ENCODE data around the gene HSDL2.
A peak's percentile ranks its signal among the peaks of the same experiment; 100 is the strongest.

Gene HSDL2

DNA sequence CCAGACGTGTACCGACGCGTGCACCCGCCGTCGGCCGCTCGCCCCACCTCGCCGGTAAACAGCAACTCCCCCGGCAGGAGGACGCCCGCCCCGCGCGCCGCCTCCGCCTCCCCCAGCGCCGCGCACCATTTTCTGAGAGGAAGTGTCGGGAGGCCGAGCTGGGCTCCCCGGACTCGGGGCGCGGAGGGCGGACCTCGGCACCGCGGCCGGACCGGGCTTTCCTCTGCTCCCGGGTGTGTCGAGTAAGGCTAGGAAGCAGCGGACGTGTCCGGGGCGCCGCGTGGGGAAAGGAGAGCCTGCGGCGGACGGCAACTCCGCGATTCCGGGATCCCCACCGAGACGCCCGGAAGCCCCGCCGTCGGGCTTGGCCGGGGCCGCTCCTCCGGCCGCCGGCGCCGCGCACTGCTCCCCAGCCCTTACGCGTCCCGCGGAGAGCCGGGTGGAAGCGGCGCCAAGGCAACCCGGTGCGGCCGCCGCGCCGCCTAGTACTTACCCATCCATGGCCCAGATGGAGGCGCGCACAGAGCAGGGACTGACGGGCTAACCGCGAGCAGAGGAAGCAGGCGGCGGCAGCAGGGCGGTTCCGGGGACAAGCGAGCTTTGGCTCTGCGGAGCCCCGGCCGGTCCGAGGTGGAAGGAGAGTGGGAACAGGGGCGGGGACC is 46.8 kb upstream of the HSDL2 start, which contains the start of gene PTBP3:
Gene PTBP3 (minus strand): TSS at position 643 of the 662 bp plus-strand sequence. CDS start 35,754 bp downstream, outside the sequence.
- no peak for TF ChIP-seq CEBPB (IDR thresholded peaks at IDR 0.05)
- no peak; the same call in 1 of the 2 replicates for TF ChIP-seq RAD21 (IDR thresholded peaks at IDR 0.05; ENCODE audit: low read depth)
- TF ChIP-seq, protein P1, sequence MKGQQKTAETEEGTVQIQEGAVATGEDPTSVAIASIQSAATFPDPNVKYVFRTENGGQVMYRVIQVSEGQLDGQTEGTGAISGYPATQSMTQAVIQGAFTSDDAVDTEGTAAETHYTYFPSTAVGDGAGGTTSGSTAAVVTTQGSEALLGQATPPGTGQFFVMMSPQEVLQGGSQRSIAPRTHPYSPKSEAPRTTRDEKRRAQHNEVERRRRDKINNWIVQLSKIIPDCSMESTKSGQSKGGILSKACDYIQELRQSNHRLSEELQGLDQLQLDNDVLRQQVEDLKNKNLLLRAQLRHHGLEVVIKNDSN (IDR thresholded peaks at IDR 0.05), result 0 out of 2 replicates have a peak, but pooled peaks have one; percentile 6
- 0 out of 2 replicates have a peak, but pooled peaks have one; percentile 17 for TF ChIP-seq EP300 (IDR thresholded peaks at IDR 0.05; ENCODE audit: borderline replicate concordance)
- TF ChIP-seq EGR1 (IDR thresholded peaks at IDR 0.05), result peak; percentile 81
- TF ChIP-seq TAF1 (IDR thresholded peaks at IDR 0.05; ENCODE audit: low read depth), result peak; percentile 56; the same call in 1 of the 2 replicates
- TF ChIP-seq NFIC (IDR thresholded peaks at IDR 0.05), result no peak
- TF ChIP-seq TCF12 (IDR thresholded peaks at IDR 0.05; ENCODE audit: low read depth), result no peak
- TF ChIP-seq FOXM1 (IDR thresholded peaks at IDR 0.05; ENCODE audit: borderline replicate concordance, low read depth), result no peak
- TF ChIP-seq YY1 (IDR thresholded peaks at IDR 0.05; ENCODE audit: low read depth), result peak; percentile 82
- TF ChIP-seq, protein P2, sequence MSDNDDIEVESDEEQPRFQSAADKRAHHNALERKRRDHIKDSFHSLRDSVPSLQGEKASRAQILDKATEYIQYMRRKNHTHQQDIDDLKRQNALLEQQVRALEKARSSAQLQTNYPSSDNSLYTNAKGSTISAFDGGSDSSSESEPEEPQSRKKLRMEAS (IDR thresholded peaks at IDR 0.05), result peak; percentile 68
- no peak; the same call in 1 of the 2 replicates for TF ChIP-seq ZBTB7A (IDR thresholded peaks at IDR 0.05; ENCODE audit: low read depth)
- TF ChIP-seq, protein P3, sequence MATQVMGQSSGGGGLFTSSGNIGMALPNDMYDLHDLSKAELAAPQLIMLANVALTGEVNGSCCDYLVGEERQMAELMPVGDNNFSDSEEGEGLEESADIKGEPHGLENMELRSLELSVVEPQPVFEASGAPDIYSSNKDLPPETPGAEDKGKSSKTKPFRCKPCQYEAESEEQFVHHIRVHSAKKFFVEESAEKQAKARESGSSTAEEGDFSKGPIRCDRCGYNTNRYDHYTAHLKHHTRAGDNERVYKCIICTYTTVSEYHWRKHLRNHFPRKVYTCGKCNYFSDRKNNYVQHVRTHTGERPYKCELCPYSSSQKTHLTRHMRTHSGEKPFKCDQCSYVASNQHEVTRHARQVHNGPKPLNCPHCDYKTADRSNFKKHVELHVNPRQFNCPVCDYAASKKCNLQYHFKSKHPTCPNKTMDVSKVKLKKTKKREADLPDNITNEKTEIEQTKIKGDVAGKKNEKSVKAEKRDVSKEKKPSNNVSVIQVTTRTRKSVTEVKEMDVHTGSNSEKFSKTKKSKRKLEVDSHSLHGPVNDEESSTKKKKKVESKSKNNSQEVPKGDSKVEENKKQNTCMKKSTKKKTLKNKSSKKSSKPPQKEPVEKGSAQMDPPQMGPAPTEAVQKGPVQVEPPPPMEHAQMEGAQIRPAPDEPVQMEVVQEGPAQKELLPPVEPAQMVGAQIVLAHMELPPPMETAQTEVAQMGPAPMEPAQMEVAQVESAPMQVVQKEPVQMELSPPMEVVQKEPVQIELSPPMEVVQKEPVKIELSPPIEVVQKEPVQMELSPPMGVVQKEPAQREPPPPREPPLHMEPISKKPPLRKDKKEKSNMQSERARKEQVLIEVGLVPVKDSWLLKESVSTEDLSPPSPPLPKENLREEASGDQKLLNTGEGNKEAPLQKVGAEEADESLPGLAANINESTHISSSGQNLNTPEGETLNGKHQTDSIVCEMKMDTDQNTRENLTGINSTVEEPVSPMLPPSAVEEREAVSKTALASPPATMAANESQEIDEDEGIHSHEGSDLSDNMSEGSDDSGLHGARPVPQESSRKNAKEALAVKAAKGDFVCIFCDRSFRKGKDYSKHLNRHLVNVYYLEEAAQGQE (IDR thresholded peaks at IDR 0.05; ENCODE audit: low read depth), result no peak
- 0 out of 2 replicates have a peak, but pooled peaks have one; percentile 27 for TF ChIP-seq CREB1 (IDR thresholded peaks at IDR 0.05; ENCODE audit: low read depth)
- no peak for TF ChIP-seq TEAD4 (IDR thresholded peaks at IDR 0.05)

DNA sequence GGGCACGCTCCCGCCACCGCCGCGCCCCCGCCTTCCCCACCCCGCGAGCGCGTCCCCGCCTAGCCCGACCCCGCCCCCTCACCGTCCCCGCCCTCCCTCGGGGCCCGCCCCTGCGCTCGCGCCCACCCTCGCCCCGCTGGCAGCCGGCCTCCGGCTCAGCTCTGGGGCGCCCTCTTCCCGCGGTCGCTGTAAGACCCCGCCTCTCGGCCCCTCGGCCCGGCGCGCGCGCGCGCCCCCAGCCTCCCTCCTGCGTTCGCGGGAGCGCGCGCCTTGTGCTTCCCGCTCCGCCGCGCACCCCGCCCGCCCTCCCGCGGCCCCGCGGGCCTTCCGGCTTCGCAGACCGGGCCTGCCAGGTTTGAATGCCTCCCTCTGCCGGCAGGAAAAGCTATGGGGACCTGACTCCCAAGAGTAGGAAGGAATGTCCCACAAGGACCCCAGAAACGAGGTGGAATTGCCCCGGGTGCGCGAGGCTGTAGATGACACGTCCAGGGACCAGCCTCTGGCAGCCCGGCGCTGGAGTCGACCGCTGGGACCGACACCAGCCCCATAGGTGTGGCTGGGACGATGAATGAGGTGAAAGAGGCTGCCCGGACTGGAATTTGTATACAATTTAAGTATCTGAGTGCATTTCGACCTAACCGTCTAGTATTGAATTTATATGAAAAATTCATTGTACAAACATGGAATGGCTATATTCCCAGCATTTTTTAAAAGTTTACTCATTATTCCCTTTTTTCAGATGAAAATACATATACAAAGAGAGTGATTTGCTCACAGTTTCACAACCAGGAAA is 46.1 kb upstream of the HSDL2 start:
- TF ChIP-seq RAD21 (IDR thresholded peaks at IDR 0.05; ENCODE audit: low read depth), result peak; percentile 40; the same call in 1 of the 2 replicates
- TF ChIP-seq TAF1 (IDR thresholded peaks at IDR 0.05; ENCODE audit: low read depth), result no peak
- TF ChIP-seq CEBPB (IDR thresholded peaks at IDR 0.05), result 0 out of 2 replicates have a peak, but pooled peaks have one; percentile 8
- TF ChIP-seq, protein P1 (IDR thresholded peaks at IDR 0.05), result no peak

- TF ChIP-seq TEAD4 (IDR thresholded peaks at IDR 0.05) (no peak), FOXM1 (IDR thresholded peaks at IDR 0.05; ENCODE audit: borderline replicate concordance, low read depth) (no peak), EGR1 (IDR thresholded peaks at IDR 0.05) (no peak), ZBTB7A (IDR thresholded peaks at IDR 0.05; ENCODE audit: low read depth) (no peak), RAD21 (IDR thresholded peaks at IDR 0.05; ENCODE audit: low read depth) (no peak), TCF12 (IDR thresholded peaks at IDR 0.05; ENCODE audit: low read depth) (no peak), CREB1 (IDR thresholded peaks at IDR 0.05; ENCODE audit: low read depth) (no peak), YY1 (IDR thresholded peaks at IDR 0.05; ENCODE audit: low read depth) (no peak), NFIC (IDR thresholded peaks at IDR 0.05) (no peak), TAF1 (IDR thresholded peaks at IDR 0.05; ENCODE audit: low read depth) (no peak)
- TF ChIP-seq, protein P2 (IDR thresholded peaks at IDR 0.05), result no peak
- TF ChIP-seq, protein P3 (IDR thresholded peaks at IDR 0.05; ENCODE audit: low read depth), result no peak
- TF ChIP-seq, protein P1 (IDR thresholded peaks at IDR 0.05), result no peak
These were observed 45.5 kb upstream of the HSDL2 start for GRCh38 chr9:112334432-112334841.

DNA sequence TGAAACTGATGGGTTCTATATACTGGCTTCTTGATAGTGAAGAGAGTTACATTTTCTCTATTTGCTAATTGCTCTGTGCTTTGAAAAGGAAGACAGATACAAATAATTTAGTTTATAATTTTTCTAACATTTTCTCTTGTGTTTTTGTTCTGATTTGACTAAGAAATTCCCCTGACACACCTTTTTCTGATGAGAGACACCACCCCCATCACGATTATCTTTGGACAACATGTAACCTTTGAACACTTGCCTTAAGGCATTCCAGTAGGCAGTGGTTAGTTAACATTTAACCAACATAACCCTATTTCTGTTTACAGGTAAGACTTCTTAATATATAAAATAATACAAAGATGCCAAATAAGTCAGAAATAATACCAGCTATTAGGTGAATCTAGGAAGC is 42.4 kb upstream of the HSDL2 start:
- TF ChIP-seq RAD21 (IDR thresholded peaks at IDR 0.05; ENCODE audit: low read depth) (no peak), TCF12 (IDR thresholded peaks at IDR 0.05; ENCODE audit: low read depth) (no peak), NFIC (IDR thresholded peaks at IDR 0.05) (no peak), TAF1 (IDR thresholded peaks at IDR 0.05; ENCODE audit: low read depth) (no peak), EGR1 (IDR thresholded peaks at IDR 0.05) (no peak), YY1 (IDR thresholded peaks at IDR 0.05; ENCODE audit: low read depth) (no peak), CREB1 (IDR thresholded peaks at IDR 0.05; ENCODE audit: low read depth) (no peak)
- TF ChIP-seq, protein P1 (IDR thresholded peaks at IDR 0.05), result no peak
